Rectal smooth muscle tissue (tissue), 1 donor: ENCODE data around the gene CPXM2.

Experiments used
- H3K27ac ChIP-seq: one replicate; pipeline ENCODE4 v1.7.0; 2013; ENCODE audit warnings: low read depth, low read length, inconsistent platforms
- H3K27me3 ChIP-seq: one replicate; pipeline ENCODE4 v1.7.0; 2013; ENCODE audit warnings: low read length; ENCODE audit not compliant: control insufficient read depth, insufficient read depth
- H3K36me3 ChIP-seq: one replicate; pipeline ENCODE4 v1.7.0; 2013; ENCODE audit warnings: low read length; ENCODE audit not compliant: control insufficient read depth, insufficient read depth
- H3K4me1 ChIP-seq: one replicate; pipeline ENCODE4 v1.7.0; 2013; ENCODE audit warnings: low read length; ENCODE audit not compliant: control insufficient read depth, insufficient read depth
- H3K4me3 ChIP-seq: one replicate; pipeline ENCODE4 v1.7.0; 2013; ENCODE audit warnings: low read length
- H3K9ac ChIP-seq: one replicate; pipeline ENCODE4 v1.7.0; 2013; ENCODE audit warnings: low read length

Gene CPXM2

GRCh38 chr10:123721441-123722049, 170.1 kb downstream of the CPXM2 start:
- Histone ChIP-seq H3K36me3 (no peaks in the 10 kb centered on the region), H3K27ac (no peak overlapping the region), H3K27me3 (no peaks in the 10 kb centered on the region), H3K9ac (no peak overlapping the region), H3K4me3 (no peak overlapping the region), H3K4me1 (no peaks in the 10 kb centered on the region)

GRCh38 chr10:123720536-123720935, 171.1 kb downstream of the CPXM2 start:
- no peaks in the 10 kb centered on the region for H3K27me3 ChIP-seq
- H3K27ac ChIP-seq = no peak overlapping the region
- no peaks in the 10 kb centered on the region for H3K4me1 ChIP-seq
- H3K4me3 ChIP-seq = no peak overlapping the region
- no peaks in the 10 kb centered on the region for H3K36me3 ChIP-seq
- H3K9ac ChIP-seq = no peak overlapping the region

GRCh38 chr10:123718544-123719060, 173.0 kb downstream of the CPXM2 start:
- no peaks in the 10 kb centered on the region for H3K4me1 ChIP-seq
- no peak overlapping the region for H3K9ac ChIP-seq
- no peak overlapping the region for H3K4me3 ChIP-seq
- H3K27ac ChIP-seq = no peak overlapping the region
- H3K36me3 ChIP-seq = no peaks in the 10 kb centered on the region
- H3K27me3 ChIP-seq = no peaks in the 10 kb centered on the region

GRCh38 chr10:123717336-123717735, 174.3 kb downstream of the CPXM2 start:
- H3K36me3 ChIP-seq = no peaks in the 10 kb centered on the region
- no peaks in the 10 kb centered on the region for H3K4me1 ChIP-seq
- H3K9ac ChIP-seq = no peak overlapping the region
- no peaks in the 10 kb centered on the region for H3K27me3 ChIP-seq
- H3K27ac ChIP-seq = no peak overlapping the region
- H3K4me3 ChIP-seq = no peak overlapping the region

GRCh38 chr10:123715546-123715945, 176.1 kb downstream of the CPXM2 start:
- Histone ChIP-seq H3K36me3 (no peaks in the 10 kb centered on the region), H3K4me1 (no peaks in the 10 kb centered on the region), H3K4me3 (no peak overlapping the region), H3K9ac (no peak overlapping the region), H3K27me3 (no peaks in the 10 kb centered on the region), H3K27ac (no peak overlapping the region)

GRCh38 chr10:123706236-123706635, 185.4 kb downstream of the CPXM2 start:
- H3K27ac ChIP-seq = no peak overlapping the region
- no peaks in the 10 kb centered on the region for H3K36me3 ChIP-seq
- no peak overlapping the region for H3K4me3 ChIP-seq
- H3K27me3 ChIP-seq = no peaks in the 10 kb centered on the region
- H3K9ac ChIP-seq = no peak overlapping the region
- H3K4me1 ChIP-seq = no peaks in the 10 kb centered on the region

- Histone ChIP-seq H3K36me3 (no peaks in the 10 kb centered on the region), H3K27ac (no peak overlapping the region), H3K9ac (no peak overlapping the region), H3K4me3 (no peak overlapping the region), H3K27me3 (no peaks in the 10 kb centered on the region), H3K4me1 (no peaks in the 10 kb centered on the region)
Observed at GRCh38 chr10:123704812-123705211, 186.8 kb downstream of the CPXM2 start.

GRCh38 chr10:123704076-123704475, 187.5 kb downstream of the CPXM2 start:
- no peak overlapping the region for H3K27ac ChIP-seq
- no peaks in the 10 kb centered on the region for H3K36me3 ChIP-seq
- no peak overlapping the region for H3K4me3 ChIP-seq
- H3K9ac ChIP-seq = no peak overlapping the region
- H3K4me1 ChIP-seq = no peaks in the 10 kb centered on the region
- H3K27me3 ChIP-seq = no peaks in the 10 kb centered on the region

- Histone ChIP-seq H3K27me3 (no peaks in the 10 kb centered on the region), H3K4me3 (no peak overlapping the region), H3K9ac (no peak overlapping the region), H3K4me1 (no peaks in the 10 kb centered on the region), H3K36me3 (no peaks in the 10 kb centered on the region), H3K27ac (no peak overlapping the region)
Observed at GRCh38 chr10:123703195-123703790, 188.3 kb downstream of the CPXM2 start.
